Measurements from ENCODE around the gene SMG9. TPM values are rescaled to one million over a fixed set of nuclear protein-coding genes. Genes with fewer than 3 reads are reported as not detected.

SMG9 gene
- total RNA-seq, 6 experiments from 2014 or later, result 6.5 to 13.5 (median 9.8) TPM

GRCh38 chr19:43798546-43799409, 44.0 kb upstream of the SMG9 start:
- intact Hi-C loops (cut with DNase I), result no loop called here
- WGBS (ENCODE audit: insufficient coverage, low coverage, low lambda C conversion rate, missing lambda C conversion rate), result 21% methylated on average over 21 of the region's 70 CpGs
- ATAC-seq, result peak; percentile 18 to 58 (median 48)
- Histone ChIP-seq H3K27ac (no peak overlapping the region), H3K9me3 (no peaks in the 10 kb centered on the region), H3K4me1 (peaks cover 0 to 4% (median 0%) of the 10 kb centered on the region in 4 donors), H3K36me3 (no peaks in the 10 kb centered on the region), H3K27me3 (no peaks in the 10 kb centered on the region), H3K4me3 (peak overlapping the region; percentile 31 to 42 (median 31))
- TF ChIP-seq CTCF (IDR thresholded peaks at IDR 0.05) (no peak), POLR2A (IDR thresholded peaks at IDR 0.05) (no peak)
- DNase-seq, result no peak

- H3K9me3 ChIP-seq, result no peaks in the 10 kb centered on the region
- ATAC-seq (no peak), DNase-seq (no peak)
- intact Hi-C loops (cut with DNase I), result no loop called here
- H3K36me3 ChIP-seq, result no peaks in the 10 kb centered on the region
- no CpG with 5 or more reads among the region's 5 CpGs for WGBS (ENCODE audit: insufficient coverage, low coverage, low lambda C conversion rate, missing lambda C conversion rate)
- TF ChIP-seq CTCF (IDR thresholded peaks at IDR 0.05) (no peak), POLR2A (IDR thresholded peaks at IDR 0.05) (no peak)
- no peaks in the 10 kb centered on the region for H3K27me3 ChIP-seq
- H3K4me1 ChIP-seq, result peaks cover 0 to 4% (median 0%) of the 10 kb centered on the region in 4 donors
- peak overlapping the region in 2 of 3 donors; percentile 31 for H3K4me3 ChIP-seq
- H3K27ac ChIP-seq, result no peak overlapping the region
Observed at GRCh38 chr19:43798026-43798545, 43.3 kb upstream of the SMG9 start.

- Histone ChIP-seq H3K4me3 (no peak overlapping the region), H3K4me1 (peaks cover 0 to 4% (median 0%) of the 10 kb centered on the region in 4 donors), H3K36me3 (no peaks in the 10 kb centered on the region), H3K27ac (no peak overlapping the region), H3K27me3 (no peaks in the 10 kb centered on the region), H3K9me3 (no peaks in the 10 kb centered on the region)
- WGBS (ENCODE audit: insufficient coverage, low coverage, low lambda C conversion rate, missing lambda C conversion rate), result 74% methylated on average over 4 of the region's 7 CpGs
- ATAC-seq, result no peak
- no peak for DNase-seq
- no peak for TF ChIP-seq CTCF (IDR thresholded peaks at IDR 0.05)
- no peak for TF ChIP-seq POLR2A (IDR thresholded peaks at IDR 0.05)
- intact Hi-C loops (cut with DNase I), result no loop called here
Observed at GRCh38 chr19:43797556-43797955, 42.8 kb upstream of the SMG9 start.

- intact Hi-C loops (cut with DNase I), result no loop called here
- WGBS (ENCODE audit: insufficient coverage, low coverage, low lambda C conversion rate, missing lambda C conversion rate), result 17% methylated on average over 2 of the region's 6 CpGs
- no peak for TF ChIP-seq POLR2A (IDR thresholded peaks at IDR 0.05)
- no peak for TF ChIP-seq CTCF (IDR thresholded peaks at IDR 0.05)
- DNase-seq (no peak), ATAC-seq (no peak)
- Histone ChIP-seq H3K9me3 (no peaks in the 10 kb centered on the region), H3K27me3 (no peaks in the 10 kb centered on the region), H3K4me3 (no peak overlapping the region), H3K27ac (no peak overlapping the region), H3K4me1 (peaks cover 0 to 4% (median 0%) of the 10 kb centered on the region in 4 donors), H3K36me3 (no peaks in the 10 kb centered on the region)
Observed at GRCh38 chr19:43797118-43797517, 42.4 kb upstream of the SMG9 start.

Measured in right lobe of liver (tissue), 6 donors.